Mammary epithelial cell (primary cell): ENCODE data around the gene PFKFB4.

Experiments
- CTCF ChIP-seq, 2 donors: IDR thresholded peaks in 1 of 2; conservative IDR thresholded peaks in 1 of 2; 2 replicates each; pipeline ENCODE4 v1.5.1; 2011 to 2012; ENCODE audit warnings: inconsistent platforms in 2 of 2, low read length in 2 of 2, mild to moderate bottlenecking in 2 of 2, control low read depth in 1 of 2, low read depth in 1 of 2; ENCODE audit not compliant: insufficient read depth in 1 of 2; ENCODE audit errors: extremely low read depth in 1 of 2
- EZH2 ChIP-seq: IDR thresholded peaks from 2 replicates; pipeline ENCODE4 v1.6.1; 2012; ENCODE audit warnings: low read length, inconsistent platforms, borderline replicate concordance

GRCh38 chr3:48502121-48502520 lies 54.5 kb downstream of the PFKFB4 start:
- TF ChIP-seq CTCF (conservative IDR thresholded peaks at IDR 0.05 in 1 of 2, IDR thresholded peaks at IDR 0.05 in 1 of 2; ENCODE audit: extremely low read depth in 1 of 2, insufficient read depth in 1 of 2, low read depth in 1 of 2, low read length in 2 of 2) (no peak), EZH2 (no peak)
